Lung (tissue), 12 donors: Measurements from ENCODE around the gene MMD. TPM values are rescaled to one million over a fixed set of nuclear protein-coding genes. Genes with fewer than 3 reads are reported as not detected.
"Not testable (repeated sequence)": the region's sequence is repeated elsewhere in the genome, so short reads cannot be mapped to it uniquely, and the experiment has no call there.

Source experiments
- ATAC-seq: fragments of 200-7000 bp; cut with Tn5 transposase; one replicate; pipeline ENCODE4 v1.9.1; 2020; ENCODE audit warnings: moderate number of reproducible peaks; ENCODE audit not compliant: insufficient read depth, low FRiP score
- DNase-seq, 3 donors: peaks; one replicate each; pipeline ENCODE4 v3.0.0-alpha.2; 2013 to 2017
- H3K27ac ChIP-seq, 2 donors: one replicate each; pipeline ENCODE4 v1.5.1; 2013; ENCODE audit warnings: mild to moderate bottlenecking in 2 of 2, moderate library complexity in 2 of 2, control low read depth in 1 of 2, inconsistent platforms in 1 of 2, low read depth in 1 of 2, low read length in 1 of 2
- H3K27me3 ChIP-seq, 3 donors: one replicate each; pipeline ENCODE4 v1.5.1; 2013; ENCODE audit warnings: low read length in 2 of 3; ENCODE audit not compliant: control insufficient read depth in 3 of 3, insufficient read depth in 3 of 3
- H3K36me3 ChIP-seq, 4 donors: one replicate each; pipeline ENCODE4 v1.5.1; 2013; ENCODE audit warnings: low read length in 4 of 4, mild to moderate bottlenecking in 1 of 4, moderate library complexity in 1 of 4; ENCODE audit not compliant: control insufficient read depth in 4 of 4, insufficient read depth in 4 of 4
- H3K4me1 ChIP-seq, 5 donors: one replicate each; pipeline ENCODE4 v1.5.1; 2013; ENCODE audit warnings: low read length in 5 of 5, mild to moderate bottlenecking in 2 of 5, moderate library complexity in 1 of 5; ENCODE audit not compliant: control insufficient read depth in 5 of 5, insufficient read depth in 5 of 5
- H3K4me3 ChIP-seq: one replicate; pipeline ENCODE4 v1.5.1; 2013; ENCODE audit warnings: mild to moderate bottlenecking, control low read depth, moderate library complexity
- H3K9ac ChIP-seq, 2 donors: one replicate each; pipeline ENCODE4 v1.5.1; 2013; ENCODE audit warnings: low read length in 2 of 2, control low read depth in 1 of 2; ENCODE audit not compliant: insufficient read depth in 1 of 2
- H3K9me3 ChIP-seq, 4 donors: one replicate each; pipeline ENCODE4 v1.5.1; 2013; ENCODE audit warnings: low read length in 3 of 4, mild to moderate bottlenecking in 1 of 4, moderate library complexity in 1 of 4; ENCODE audit not compliant: control insufficient read depth in 4 of 4, insufficient read depth in 3 of 4
- CTCF ChIP-seq: IDR thresholded peaks from 2 replicates; pipeline ENCODE4 v1.5.1; 2012; ENCODE audit warnings: mild to moderate bottlenecking; ENCODE audit errors: control extremely low read depth, extremely low read depth
- whole genome bisulfite sequencing, 2 donors: extraction: QIAGEN DNeasy Blood & Tissue Kit; methylation state at CpG; one replicate each; pipeline ENCODE4 v1.1.7; 2013; 5-methylcytosine and 5-hydroxymethylcytosine counted together
- polyA plus RNA-seq, 2 donors: library from polyadenylated mRNA; stranded (reverse); fragments of 200-250 nt; gene quantifications; one replicate each; pipeline ENCODE4 v1.2.1, GENCODE V29; 2013
- total RNA-seq, 2 donors: library from RNA; depleted of rRNA in 1 of 2; stranded (reverse); fragments of >200 nt in 1 of 2; gene quantifications; one replicate each; pipeline ENCODE4 v1.2.1, GENCODE V29; 2014 to 2021
- donor health status: control.
- donor health status: control.
- donor health status: Bipolar disorder and iron deficiency.
- donor health status: healthy.
- donor health status: DM: yes; HTN: yes; CAD: no.

The MMD gene
- total and polyA plus RNA-seq, 4 donors = 10.9 to 19.0 (median 13.5) TPM

DNA sequence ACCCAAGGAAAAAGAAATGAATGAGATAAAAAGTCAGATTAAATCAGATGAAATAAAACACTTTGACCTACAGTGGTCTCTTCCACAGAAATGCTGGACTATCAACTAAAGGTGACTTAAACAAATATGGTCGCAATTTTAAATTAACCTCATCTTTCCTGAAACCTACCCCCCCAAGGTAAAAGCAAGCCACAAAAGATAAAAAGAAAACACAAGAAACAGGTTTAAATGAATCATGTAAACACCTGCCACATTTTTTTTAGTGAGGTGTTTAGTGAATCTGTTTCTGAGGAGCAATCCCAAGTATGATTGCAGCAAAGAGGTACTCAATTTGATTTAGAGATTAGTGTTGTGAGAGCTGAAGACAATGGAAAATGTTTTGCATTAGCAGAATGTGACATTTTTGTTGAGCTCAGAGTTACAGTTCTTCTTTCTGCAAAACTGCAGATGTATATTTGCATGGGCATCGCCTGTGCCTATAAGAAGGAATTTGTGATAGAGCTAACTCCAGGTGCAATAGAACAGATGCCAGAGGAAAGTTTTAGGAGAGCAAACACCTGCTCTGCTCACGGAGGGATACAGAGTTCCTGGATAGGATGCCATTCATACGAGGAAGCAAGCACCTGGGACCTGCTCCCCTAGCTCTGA lies 3.4 kb upstream of the MMD start:
- ATAC-seq = no peak
- no peak for TF ChIP-seq CTCF
- Histone ChIP-seq H3K9me3 (no peaks in the 10 kb centered on the region), H3K36me3 (no peaks in the 10 kb centered on the region), H3K4me1 (peaks cover 3 to 10% (median 5%) of the 10 kb centered on the region in 5 donors), H3K9ac (no peak overlapping the region), H3K27me3 (no peaks in the 10 kb centered on the region), H3K27ac (no peak overlapping the region), H3K4me3 (no peak overlapping the region)
- WGBS, 2 donors = 65 to 68% methylated on average over 4 of the region's 4 CpGs
- no peak for DNase-seq

DNA sequence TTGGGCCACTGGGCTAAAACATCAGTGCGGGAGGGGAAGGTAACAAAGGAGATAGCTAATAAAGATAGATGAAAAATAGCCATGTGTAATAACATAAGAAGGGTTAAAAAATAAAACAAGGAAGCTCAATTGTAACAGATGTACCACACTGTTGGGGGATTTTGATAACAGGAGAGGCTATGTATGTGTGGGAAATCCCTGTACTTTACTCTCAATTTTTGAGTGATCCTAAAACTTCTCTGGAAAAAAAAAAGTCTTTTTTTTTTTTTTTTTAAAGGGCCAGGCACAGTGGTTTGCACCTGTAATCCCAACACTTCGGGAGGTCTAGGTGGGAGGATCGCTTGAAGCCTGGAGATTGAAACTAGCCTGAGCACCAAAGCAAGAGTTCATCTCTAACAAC lies 1.9 kb upstream of the MMD start:
- Histone ChIP-seq H3K27me3 (no peaks in the 10 kb centered on the region), H3K9ac (no peak overlapping the region), H3K4me3 (no peak overlapping the region), H3K27ac (no peak overlapping the region), H3K9me3 (peaks cover 0 to under 1% (median 0%) of the 10 kb centered on the region in 4 donors), H3K36me3 (no peaks in the 10 kb centered on the region), H3K4me1 (peaks cover 8 to 12% (median 9%) of the 10 kb centered on the region in 5 donors)
- 87 to 95% methylated on average over 3 of the region's 3 CpGs for WGBS, 2 donors
- TF ChIP-seq CTCF = no peak
- ATAC-seq (no peak), DNase-seq (no peak)

DNA sequence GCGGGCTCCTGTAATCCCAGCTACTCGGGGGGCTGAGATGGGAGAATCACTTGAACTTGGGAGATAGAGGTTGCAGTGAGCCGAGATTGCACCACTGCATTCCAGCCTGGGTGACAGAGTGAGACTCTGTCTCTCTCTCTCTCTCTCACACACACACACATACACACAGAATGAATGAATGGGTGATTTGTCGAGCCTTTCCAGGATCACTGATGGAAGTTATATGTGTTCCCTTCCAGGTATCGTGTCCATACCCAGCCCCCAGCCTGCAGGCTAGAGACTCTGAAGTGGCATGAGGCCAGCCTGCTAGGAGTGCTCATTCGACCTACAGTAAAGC lies 1.2 kb upstream of the MMD start:
- not testable (repeated sequence) for H3K27ac ChIP-seq, ATAC-seq, H3K4me3 ChIP-seq, DNase-seq, H3K36me3 ChIP-seq, H3K27me3 ChIP-seq, H3K9ac ChIP-seq, H3K9me3 ChIP-seq
- 79 to 87% methylated on average over 6 of the region's 6 CpGs for WGBS, 2 donors
- H3K4me1 ChIP-seq = peaks cover 8 to 12% (median 9%) of the 10 kb centered on the region in 5 donors

GRCh38 chr17:55420776-55421178 lies 858 bp downstream of the MMD start:
- WGBS, 2 donors = 1% methylated on average over 20 to 21 of the region's 21 CpGs
- peak overlapping the region; percentile 17 to 90 for H3K9ac ChIP-seq
- DNase-seq (peak; percentile 47 to 56 (median 53)), ATAC-seq (no peak)
- H3K27ac ChIP-seq = peak overlapping the region; percentile 66 to 92
- H3K4me3 ChIP-seq = peak overlapping the region; percentile 94
- no peak for TF ChIP-seq CTCF
- no peaks in the 10 kb centered on the region for H3K36me3 ChIP-seq
- no peaks in the 10 kb centered on the region for H3K27me3 ChIP-seq
- H3K9me3 ChIP-seq = peaks cover 0 to 2% (median 0%) of the 10 kb centered on the region in 4 donors
- H3K4me1 ChIP-seq = peaks cover 3 to 16% (median 9%) of the 10 kb centered on the region in 5 donors
